ENCODE data around the gene OGN.

DNA sequence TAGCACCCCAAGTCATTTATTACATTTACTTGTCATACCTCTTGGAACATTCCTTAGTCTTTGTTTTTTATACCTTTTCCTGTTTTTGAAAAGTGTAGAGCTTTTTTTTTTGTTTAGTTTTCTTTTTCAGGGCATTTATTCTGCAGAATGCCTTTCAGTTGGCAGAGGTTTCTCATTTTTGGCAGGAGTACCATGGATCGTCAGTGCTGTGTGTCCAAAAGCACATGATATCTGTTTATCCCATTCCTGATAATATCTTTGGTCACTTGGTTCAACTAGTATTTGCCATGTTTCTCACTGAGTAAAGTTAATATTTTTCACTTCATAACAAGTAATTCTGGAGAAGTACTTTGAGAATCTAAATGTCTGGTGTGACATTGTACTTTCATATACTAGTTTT, 10.7 kb downstream of the OGN start:
- TF ChIP-seq, protein P1, sequence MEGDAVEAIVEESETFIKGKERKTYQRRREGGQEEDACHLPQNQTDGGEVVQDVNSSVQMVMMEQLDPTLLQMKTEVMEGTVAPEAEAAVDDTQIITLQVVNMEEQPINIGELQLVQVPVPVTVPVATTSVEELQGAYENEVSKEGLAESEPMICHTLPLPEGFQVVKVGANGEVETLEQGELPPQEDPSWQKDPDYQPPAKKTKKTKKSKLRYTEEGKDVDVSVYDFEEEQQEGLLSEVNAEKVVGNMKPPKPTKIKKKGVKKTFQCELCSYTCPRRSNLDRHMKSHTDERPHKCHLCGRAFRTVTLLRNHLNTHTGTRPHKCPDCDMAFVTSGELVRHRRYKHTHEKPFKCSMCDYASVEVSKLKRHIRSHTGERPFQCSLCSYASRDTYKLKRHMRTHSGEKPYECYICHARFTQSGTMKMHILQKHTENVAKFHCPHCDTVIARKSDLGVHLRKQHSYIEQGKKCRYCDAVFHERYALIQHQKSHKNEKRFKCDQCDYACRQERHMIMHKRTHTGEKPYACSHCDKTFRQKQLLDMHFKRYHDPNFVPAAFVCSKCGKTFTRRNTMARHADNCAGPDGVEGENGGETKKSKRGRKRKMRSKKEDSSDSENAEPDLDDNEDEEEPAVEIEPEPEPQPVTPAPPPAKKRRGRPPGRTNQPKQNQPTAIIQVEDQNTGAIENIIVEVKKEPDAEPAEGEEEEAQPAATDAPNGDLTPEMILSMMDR (conservative IDR thresholded peaks at IDR 0.05; ENCODE audit: low read depth, low read length), result no peak
- no peak for TF ChIP-seq EZH2phosphoT487 (IDR thresholded peaks at IDR 0.05; ENCODE audit: borderline replicate concordance, low read length)
- TF ChIP-seq EZH2 (IDR thresholded peaks at IDR 0.05; ENCODE audit: low read length, unreplicated experiment), result no peak

All from PC-3 (cell line).